GM18870 (cell line): Measurements from ENCODE around the gene MCF2.
A peak's percentile ranks its signal among the peaks of the same experiment; 100 is the strongest.

Experiments used
- ATAC-seq: cut with Tn5 transposase; IDR thresholded peaks from one replicate; pipeline ENCODE4 v1.9.1; 2021; ENCODE audit warnings: moderate library complexity; ENCODE audit not compliant: unreplicated experiment

The MCF2 gene

GRCh38 chrX:139596068-139596467, 111.9 kb downstream of the MCF2 start:
- ATAC-seq = no peak

DNA sequence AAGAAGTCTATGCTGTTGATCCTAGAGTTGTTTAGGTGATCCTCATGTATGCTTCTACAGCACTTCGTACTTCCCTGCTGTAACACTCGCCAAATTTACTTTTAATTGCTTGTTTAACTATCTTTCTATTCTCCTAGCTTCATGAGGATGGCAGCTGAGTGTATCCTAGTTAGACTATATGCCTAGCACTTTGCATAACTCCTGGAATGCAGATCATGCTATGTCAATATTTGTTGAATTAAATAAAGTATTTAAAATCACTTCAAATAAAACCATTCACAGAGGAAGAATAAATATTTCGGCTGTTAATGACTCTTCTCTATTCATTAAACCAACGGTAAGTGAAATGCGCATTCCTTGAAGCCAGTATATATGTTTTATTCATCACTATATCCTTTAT, 122.4 kb downstream of the MCF2 start:
- no peak for ATAC-seq

DNA sequence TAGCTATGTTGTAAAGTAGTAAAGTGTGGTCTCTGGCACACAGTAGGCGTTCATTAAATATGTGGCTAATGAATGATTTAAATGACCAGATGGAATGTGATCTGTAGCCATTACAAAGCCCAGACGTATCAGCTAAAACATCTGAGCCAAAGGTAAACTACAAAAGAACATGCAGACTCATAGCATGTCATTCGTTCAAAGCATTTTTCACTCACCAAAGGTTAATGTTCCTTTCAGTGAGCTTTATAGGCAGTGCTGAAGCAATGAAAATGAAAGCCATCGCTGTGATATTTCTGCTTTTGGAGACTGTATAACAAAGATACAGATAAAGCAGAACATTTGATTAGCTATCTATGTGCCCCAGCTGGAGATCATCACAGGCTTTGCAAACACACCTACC, 126.9 kb downstream of the MCF2 start:
- ATAC-seq = no peak

GRCh38 chrX:139566981-139567380, 141.0 kb downstream of the MCF2 start:
- no peak for ATAC-seq

- ATAC-seq = no peak
Measured at GRCh38 chrX:139563251-139563650, 144.7 kb downstream of the MCF2 start.

GRCh38 chrX:139560221-139560620, 147.7 kb downstream of the MCF2 start:
- no peak for ATAC-seq

GRCh38 chrX:139559383-139560042, 148.5 kb downstream of the MCF2 start:
- ATAC-seq = peak; percentile 88

DNA sequence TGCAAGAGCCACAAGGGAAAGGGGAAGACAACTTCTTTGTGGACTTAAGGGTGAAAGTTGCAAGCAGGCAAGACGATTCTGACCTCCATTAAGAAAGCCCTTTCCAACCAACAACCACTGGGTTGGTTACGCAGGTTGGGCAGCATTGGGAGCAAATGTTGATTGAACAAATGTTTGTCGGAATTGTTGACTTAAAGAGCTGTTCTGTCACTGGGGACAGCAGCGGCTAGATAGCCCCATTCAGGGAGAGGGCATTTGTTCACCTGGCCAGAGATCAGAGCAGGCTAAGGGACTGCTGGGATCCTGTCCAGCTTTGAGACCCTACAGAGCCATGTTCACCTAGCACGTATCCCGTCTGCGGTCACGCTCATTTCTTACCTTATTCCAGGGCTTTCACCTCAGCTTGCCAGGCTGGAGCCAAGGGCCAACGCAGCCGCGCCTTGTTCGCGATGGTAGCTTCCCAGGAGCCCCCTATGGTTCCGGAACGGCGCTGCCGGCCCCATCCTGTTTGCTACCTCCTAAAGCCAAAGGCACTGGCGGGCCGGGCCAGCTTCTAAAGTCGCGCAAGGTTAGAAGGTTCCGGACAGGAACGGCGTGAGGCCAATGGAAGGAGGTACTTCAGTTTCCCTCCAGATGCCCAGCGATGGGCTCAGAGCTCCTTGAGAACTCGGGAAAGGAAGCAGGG, 152.8 kb downstream of the MCF2 start:
- ATAC-seq = no peak

- ATAC-seq = peak; percentile 14
Measured at GRCh38 chrX:139554376-139554775, 153.6 kb downstream of the MCF2 start.

GRCh38 chrX:139544591-139544990, 163.4 kb downstream of the MCF2 start:
- no peak for ATAC-seq

DNA sequence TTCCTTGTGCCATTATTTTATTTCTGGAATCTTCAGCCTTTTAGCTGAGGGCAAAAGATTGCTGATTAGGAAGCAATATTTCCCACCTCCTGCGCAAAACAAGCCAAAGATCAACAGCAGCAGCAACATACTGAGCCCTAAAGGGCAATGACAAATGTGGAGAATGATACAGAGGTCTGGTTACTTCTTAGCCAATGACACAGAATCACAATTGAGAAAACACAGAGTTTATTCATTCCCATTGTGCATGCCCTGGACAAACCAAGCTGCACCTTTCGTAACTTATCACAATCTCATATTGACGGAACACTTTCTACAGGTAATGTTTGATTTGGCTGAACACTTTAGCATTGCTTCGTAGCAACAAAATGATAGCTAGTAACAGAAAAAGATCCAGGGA, 164.0 kb downstream of the MCF2 start:
- ATAC-seq = no peak

DNA sequence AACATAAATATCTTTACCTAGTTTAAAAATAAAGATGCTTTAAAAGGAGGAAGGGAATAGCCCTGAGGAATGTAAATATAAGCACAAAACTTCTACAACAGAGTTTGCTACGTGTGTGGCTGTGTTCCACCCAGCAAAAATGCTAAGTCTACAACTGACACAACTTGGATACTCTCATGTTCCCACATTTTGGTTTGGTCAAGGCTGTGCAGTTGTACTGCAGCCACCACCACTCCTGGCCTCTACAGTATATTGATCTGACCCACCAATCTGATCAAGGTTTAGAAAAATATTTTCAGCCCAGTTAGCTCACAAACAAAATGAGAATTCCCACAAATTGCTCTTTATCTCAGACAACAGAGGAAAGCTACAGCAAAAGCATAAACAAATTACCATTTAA, 165.3 kb downstream of the MCF2 start:
- ATAC-seq = no peak

DNA sequence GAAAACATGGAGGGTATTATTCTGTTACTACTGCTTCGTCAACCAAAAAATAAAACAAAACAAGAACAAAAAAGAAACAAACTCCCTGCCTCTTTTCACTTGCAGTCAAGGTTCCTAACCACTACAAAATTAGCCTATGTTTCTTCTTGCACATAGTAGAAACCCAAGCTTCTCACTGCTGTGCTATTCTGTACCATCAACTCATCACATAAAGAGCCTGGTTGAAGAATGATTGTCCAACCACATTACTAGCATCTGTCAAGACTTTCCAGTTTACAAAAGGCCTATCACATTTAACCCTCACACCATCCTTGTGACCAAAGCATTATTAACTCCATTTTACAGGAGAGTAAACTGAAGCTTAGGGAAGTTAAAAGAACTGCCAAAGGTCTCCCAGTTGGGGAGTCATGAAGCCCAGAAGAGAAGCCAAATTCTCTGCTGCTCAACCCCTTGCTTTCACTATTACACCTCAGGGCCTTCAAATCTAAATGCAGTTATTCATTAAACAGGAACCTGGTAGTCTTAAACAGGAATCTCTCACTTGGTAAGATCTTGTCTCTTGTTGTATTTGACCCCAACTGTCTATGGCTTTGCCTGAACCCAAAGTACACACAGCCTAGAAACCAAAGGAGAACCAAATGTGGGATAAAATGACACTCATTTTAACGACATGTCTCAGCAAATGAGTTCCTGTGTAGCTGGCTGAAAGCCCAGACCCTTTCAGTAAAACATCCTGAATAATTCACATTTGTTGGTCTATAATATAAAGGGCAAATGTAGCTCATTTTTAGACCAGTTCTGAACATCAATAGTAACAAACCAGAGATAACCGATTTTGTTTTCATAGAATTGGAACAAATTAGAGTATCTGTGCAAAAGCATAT, 168.8 kb downstream of the MCF2 start:
- ATAC-seq = peak; percentile 77

GRCh38 chrX:139533444-139533843, 174.5 kb downstream of the MCF2 start:
- no peak for ATAC-seq

DNA sequence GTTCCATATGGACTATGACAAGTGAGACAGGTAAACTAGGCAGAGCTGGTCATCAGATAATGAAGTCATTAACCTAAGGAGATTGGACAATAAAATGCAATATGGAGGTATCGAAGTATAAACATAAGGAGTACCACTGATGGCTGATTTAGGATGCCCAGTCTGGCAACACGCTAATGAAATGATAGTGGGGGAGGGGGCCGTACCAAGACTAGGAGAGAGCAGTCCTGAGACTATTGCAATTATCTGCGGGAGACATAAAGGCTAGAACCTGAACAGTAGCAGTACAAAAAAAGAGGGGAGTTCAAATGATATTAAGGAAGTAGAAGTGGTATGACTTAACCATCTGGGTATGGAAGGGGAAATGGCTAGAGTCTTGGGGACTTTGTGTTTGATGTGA, 175.1 kb downstream of the MCF2 start:
- ATAC-seq = no peak
